HCT116 (cell line): ENCODE results near the gene AKT3.

Experiments used
- EGR1 ChIP-seq: IDR thresholded peaks from 2 replicates; pipeline ENCODE4 v1.6.1; 2012; ENCODE audit warnings: low read depth
- EZH2 ChIP-seq: fragments of 200-600 bp; sonication (generic); IDR thresholded peaks from 2 replicates; pipeline ENCODE4 v1.6.1; 2017; ENCODE audit warnings: antibody characterized with exemption, mixed run types
- JUND ChIP-seq: IDR thresholded peaks from 2 replicates; pipeline ENCODE4 v1.6.1; 2012
- POLR2A ChIP-seq: IDR thresholded peaks from 2 replicates; pipeline ENCODE4 v1.7.0; 2011; ENCODE audit warnings: borderline replicate concordance; ENCODE audit not compliant: insufficient read depth, insufficient read length; ENCODE audit errors: extremely low read depth
- POLR2AphosphoS5 ChIP-seq: IDR thresholded peaks from 2 replicates; pipeline ENCODE4 v1.6.1; 2011; ENCODE audit warnings: mild to moderate bottlenecking, low read depth, low read length, moderate library complexity
- RAD21 ChIP-seq: IDR thresholded peaks from 2 replicates; pipeline ENCODE4 v1.6.1; 2012; ENCODE audit warnings: low read depth, mild to moderate bottlenecking
- SIN3A ChIP-seq: IDR thresholded peaks from 2 replicates; pipeline ENCODE4 v1.6.1; 2012; ENCODE audit warnings: low read depth
- SRF ChIP-seq: IDR thresholded peaks from 2 replicates; pipeline ENCODE4 v1.6.1; 2012; ENCODE audit warnings: low read depth
- YY1 ChIP-seq: IDR thresholded peaks from 2 replicates; pipeline ENCODE4 v1.6.1; 2011; ENCODE audit warnings: low read length, low read depth, moderate library complexity, mild to moderate bottlenecking; ENCODE audit not compliant: insufficient replicate concordance; ENCODE audit errors: extremely low read depth
- TF ChIP-seq, protein P1 (sequence below), 3 experiments: fragments of 200-600 bp in 1 of 3; sonication (generic) in 1 of 3; IDR thresholded peaks in 2 of 3; conservative IDR thresholded peaks in 1 of 3; 2 replicates each; pipeline ENCODE4 v1.5.1; 2012 to 2017; ENCODE audit warnings: low read depth in 2 of 3, low read length in 2 of 3, antibody characterized with exemption in 1 of 3, borderline replicate concordance in 1 of 3, control low read depth in 1 of 3, mild to moderate bottlenecking in 1 of 3, mixed read lengths in 1 of 3, mixed run types in 1 of 3, moderate library complexity in 1 of 3; ENCODE audit not compliant: insufficient read depth in 1 of 3
- TF ChIP-seq, protein P2 (sequence below): IDR thresholded peaks from 2 replicates; pipeline ENCODE4 v1.6.1; 2012; ENCODE audit warnings: low read depth

DNA sequence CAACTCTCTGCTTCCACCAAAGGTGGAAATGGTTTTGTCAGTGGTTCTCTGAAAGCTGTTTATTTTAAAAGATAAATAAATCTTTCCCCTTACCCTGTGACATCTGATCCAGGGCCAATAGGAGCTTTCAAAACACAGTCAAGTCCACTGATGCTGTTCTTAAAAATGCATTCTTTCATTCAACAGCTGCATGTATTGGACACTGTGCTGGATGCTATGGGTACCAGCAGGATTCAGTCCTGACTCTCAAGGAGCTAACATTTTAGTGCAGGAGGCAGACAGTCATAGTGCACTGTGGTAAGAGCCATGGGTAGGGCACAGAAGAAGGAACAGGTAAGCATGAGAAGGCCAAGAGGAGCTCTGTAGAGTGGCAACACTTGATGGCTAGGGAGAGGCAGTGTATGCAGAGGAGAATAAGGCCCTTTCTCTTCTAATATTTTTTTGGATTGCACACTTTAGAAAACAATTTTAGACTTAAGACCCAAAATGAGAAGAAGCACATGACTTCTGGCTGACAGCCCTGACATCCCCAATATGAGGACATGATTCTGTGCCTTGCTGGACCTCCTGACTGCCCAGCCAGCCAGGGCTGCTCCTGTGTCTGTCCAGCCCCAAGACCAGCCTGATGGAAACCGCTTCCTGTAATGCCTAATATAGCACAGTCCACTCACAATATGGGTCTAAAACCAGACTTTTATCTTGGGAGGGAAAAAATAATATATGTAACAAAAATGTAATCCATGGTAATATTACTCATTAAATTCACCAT lies 386.9 kb downstream of the AKT3 start:
- TF ChIP-seq POLR2AphosphoS5 (no peak), RAD21 (no peak), YY1 (no peak), SIN3A (no peak), EGR1 (no peak), JUND (no peak), EZH2 (no peak), POLR2A (no peak), SRF (no peak)
- TF ChIP-seq, protein P1, sequence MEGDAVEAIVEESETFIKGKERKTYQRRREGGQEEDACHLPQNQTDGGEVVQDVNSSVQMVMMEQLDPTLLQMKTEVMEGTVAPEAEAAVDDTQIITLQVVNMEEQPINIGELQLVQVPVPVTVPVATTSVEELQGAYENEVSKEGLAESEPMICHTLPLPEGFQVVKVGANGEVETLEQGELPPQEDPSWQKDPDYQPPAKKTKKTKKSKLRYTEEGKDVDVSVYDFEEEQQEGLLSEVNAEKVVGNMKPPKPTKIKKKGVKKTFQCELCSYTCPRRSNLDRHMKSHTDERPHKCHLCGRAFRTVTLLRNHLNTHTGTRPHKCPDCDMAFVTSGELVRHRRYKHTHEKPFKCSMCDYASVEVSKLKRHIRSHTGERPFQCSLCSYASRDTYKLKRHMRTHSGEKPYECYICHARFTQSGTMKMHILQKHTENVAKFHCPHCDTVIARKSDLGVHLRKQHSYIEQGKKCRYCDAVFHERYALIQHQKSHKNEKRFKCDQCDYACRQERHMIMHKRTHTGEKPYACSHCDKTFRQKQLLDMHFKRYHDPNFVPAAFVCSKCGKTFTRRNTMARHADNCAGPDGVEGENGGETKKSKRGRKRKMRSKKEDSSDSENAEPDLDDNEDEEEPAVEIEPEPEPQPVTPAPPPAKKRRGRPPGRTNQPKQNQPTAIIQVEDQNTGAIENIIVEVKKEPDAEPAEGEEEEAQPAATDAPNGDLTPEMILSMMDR (IDR thresholded peaks at IDR 0.05 in 2 of 3, conservative IDR thresholded peaks at IDR 0.05 in 1 of 3; ENCODE audit: borderline replicate concordance in 1 of 3, insufficient read depth in 1 of 3, low read depth in 2 of 3, low read length in 2 of 3): no peak
- TF ChIP-seq, protein P2, sequence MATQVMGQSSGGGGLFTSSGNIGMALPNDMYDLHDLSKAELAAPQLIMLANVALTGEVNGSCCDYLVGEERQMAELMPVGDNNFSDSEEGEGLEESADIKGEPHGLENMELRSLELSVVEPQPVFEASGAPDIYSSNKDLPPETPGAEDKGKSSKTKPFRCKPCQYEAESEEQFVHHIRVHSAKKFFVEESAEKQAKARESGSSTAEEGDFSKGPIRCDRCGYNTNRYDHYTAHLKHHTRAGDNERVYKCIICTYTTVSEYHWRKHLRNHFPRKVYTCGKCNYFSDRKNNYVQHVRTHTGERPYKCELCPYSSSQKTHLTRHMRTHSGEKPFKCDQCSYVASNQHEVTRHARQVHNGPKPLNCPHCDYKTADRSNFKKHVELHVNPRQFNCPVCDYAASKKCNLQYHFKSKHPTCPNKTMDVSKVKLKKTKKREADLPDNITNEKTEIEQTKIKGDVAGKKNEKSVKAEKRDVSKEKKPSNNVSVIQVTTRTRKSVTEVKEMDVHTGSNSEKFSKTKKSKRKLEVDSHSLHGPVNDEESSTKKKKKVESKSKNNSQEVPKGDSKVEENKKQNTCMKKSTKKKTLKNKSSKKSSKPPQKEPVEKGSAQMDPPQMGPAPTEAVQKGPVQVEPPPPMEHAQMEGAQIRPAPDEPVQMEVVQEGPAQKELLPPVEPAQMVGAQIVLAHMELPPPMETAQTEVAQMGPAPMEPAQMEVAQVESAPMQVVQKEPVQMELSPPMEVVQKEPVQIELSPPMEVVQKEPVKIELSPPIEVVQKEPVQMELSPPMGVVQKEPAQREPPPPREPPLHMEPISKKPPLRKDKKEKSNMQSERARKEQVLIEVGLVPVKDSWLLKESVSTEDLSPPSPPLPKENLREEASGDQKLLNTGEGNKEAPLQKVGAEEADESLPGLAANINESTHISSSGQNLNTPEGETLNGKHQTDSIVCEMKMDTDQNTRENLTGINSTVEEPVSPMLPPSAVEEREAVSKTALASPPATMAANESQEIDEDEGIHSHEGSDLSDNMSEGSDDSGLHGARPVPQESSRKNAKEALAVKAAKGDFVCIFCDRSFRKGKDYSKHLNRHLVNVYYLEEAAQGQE: no peak
